ENCODE results near the gene FGR. TPM values are rescaled to one million over a fixed set of nuclear protein-coding genes. Genes with fewer than 3 reads are reported as not detected.

Gene FGR
- total and polyA plus RNA-seq, 2 of the 13 experiments (the other 11 are each of a cell fraction or from before 2014, with no cell fraction given): not detected

DNA sequence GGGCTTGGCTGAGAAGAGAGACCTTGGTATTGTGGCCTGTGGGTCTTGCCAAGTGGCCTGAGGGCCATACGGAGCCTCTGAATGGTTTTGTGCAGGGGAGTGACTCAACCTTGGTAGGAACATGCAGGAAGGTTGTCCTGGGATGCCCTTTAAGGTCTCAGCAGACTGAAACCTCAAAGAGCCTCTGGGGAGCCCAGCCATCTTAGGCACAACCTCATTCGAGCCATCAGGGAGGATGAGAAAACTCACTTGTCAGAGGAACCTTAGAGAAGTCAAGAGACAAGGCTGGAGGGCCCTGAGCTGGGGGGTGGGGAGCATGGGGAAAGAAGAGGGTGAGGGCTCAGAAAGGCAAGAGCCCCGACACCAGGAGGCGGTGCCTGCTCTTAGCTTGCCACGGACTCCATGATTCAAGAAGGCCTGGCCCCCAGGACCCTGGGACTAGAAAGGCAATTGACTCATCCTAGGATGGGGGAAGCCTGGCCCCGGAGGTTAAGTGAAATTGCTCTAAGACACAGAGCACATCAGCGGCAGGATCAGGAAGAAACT, 24.0 kb upstream of the FGR start (continued):
- TF ChIP-seq ZNF24 (IDR thresholded peaks at IDR 0.05) (no peak), ZMYM3 (CRISPR knock-in tag; IDR thresholded peaks at IDR 0.05) (no peak), SP4 (CRISPR knock-in tag; IDR thresholded peaks at IDR 0.05) (no peak), ADNP (CRISPR knock-in tag; IDR thresholded peaks at IDR 0.05) (no peak), ZNF501 (CRISPR knock-in tag; IDR thresholded peaks at IDR 0.05) (0 out of 2 replicates have a peak, but pooled peaks have one; percentile 36), MTA1 (CRISPR knock-in tag; IDR thresholded peaks at IDR 0.05; ENCODE audit: borderline replicate concordance) (0 out of 2 replicates have a peak, but pooled peaks have one; percentile 2), AKAP8 (CRISPR knock-in tag; IDR thresholded peaks at IDR 0.05) (no peak), AHR (CRISPR knock-in tag; IDR thresholded peaks at IDR 0.05) (no peak), POLR2A (IDR thresholded peaks at IDR 0.05; ENCODE audit: insufficient read depth in 1 of 2, low read depth in 2 of 2, low read length in 2 of 2) (no peak), MLLT10 (CRISPR knock-in tag; IDR thresholded peaks at IDR 0.05) (no peak)
- TF ChIP-seq, protein P1, sequence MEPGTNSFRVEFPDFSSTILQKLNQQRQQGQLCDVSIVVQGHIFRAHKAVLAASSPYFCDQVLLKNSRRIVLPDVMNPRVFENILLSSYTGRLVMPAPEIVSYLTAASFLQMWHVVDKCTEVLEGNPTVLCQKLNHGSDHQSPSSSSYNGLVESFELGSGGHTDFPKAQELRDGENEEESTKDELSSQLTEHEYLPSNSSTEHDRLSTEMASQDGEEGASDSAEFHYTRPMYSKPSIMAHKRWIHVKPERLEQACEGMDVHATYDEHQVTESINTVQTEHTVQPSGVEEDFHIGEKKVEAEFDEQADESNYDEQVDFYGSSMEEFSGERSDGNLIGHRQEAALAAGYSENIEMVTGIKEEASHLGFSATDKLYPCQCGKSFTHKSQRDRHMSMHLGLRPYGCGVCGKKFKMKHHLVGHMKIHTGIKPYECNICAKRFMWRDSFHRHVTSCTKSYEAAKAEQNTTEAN (CRISPR knock-in tag; conservative IDR thresholded peaks at IDR 0.05): no peak
- TF ChIP-seq, protein P2, sequence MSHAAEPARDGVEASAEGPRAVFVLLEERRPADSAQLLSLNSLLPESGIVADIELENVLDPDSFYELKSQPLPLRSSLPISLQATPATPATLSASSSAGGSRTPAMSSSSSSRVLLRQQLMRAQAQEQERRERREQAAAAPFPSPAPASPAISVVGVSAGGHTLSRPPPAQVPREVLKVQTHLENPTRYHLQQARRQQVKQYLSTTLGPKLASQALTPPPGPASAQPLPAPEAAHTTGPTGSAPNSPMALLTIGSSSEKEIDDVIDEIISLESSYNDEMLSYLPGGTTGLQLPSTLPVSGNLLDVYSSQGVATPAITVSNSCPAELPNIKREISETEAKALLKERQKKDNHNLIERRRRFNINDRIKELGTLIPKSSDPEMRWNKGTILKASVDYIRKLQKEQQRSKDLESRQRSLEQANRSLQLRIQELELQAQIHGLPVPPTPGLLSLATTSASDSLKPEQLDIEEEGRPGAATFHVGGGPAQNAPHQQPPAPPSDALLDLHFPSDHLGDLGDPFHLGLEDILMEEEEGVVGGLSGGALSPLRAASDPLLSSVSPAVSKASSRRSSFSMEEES (CRISPR knock-in tag; IDR thresholded peaks at IDR 0.05): no peak
- TF ChIP-seq, protein P3, sequence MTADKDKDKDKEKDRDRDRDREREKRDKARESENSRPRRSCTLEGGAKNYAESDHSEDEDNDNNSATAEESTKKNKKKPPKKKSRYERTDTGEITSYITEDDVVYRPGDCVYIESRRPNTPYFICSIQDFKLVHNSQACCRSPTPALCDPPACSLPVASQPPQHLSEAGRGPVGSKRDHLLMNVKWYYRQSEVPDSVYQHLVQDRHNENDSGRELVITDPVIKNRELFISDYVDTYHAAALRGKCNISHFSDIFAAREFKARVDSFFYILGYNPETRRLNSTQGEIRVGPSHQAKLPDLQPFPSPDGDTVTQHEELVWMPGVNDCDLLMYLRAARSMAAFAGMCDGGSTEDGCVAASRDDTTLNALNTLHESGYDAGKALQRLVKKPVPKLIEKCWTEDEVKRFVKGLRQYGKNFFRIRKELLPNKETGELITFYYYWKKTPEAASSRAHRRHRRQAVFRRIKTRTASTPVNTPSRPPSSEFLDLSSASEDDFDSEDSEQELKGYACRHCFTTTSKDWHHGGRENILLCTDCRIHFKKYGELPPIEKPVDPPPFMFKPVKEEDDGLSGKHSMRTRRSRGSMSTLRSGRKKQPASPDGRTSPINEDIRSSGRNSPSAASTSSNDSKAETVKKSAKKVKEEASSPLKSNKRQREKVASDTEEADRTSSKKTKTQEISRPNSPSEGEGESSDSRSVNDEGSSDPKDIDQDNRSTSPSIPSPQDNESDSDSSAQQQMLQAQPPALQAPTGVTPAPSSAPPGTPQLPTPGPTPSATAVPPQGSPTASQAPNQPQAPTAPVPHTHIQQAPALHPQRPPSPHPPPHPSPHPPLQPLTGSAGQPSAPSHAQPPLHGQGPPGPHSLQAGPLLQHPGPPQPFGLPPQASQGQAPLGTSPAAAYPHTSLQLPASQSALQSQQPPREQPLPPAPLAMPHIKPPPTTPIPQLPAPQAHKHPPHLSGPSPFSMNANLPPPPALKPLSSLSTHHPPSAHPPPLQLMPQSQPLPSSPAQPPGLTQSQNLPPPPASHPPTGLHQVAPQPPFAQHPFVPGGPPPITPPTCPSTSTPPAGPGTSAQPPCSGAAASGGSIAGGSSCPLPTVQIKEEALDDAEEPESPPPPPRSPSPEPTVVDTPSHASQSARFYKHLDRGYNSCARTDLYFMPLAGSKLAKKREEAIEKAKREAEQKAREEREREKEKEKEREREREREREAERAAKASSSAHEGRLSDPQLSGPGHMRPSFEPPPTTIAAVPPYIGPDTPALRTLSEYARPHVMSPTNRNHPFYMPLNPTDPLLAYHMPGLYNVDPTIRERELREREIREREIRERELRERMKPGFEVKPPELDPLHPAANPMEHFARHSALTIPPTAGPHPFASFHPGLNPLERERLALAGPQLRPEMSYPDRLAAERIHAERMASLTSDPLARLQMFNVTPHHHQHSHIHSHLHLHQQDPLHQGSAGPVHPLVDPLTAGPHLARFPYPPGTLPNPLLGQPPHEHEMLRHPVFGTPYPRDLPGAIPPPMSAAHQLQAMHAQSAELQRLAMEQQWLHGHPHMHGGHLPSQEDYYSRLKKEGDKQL (CRISPR knock-in tag; IDR thresholded peaks at IDR 0.05; ENCODE audit: low read depth): no peak
- TF ChIP-seq, protein P4, sequence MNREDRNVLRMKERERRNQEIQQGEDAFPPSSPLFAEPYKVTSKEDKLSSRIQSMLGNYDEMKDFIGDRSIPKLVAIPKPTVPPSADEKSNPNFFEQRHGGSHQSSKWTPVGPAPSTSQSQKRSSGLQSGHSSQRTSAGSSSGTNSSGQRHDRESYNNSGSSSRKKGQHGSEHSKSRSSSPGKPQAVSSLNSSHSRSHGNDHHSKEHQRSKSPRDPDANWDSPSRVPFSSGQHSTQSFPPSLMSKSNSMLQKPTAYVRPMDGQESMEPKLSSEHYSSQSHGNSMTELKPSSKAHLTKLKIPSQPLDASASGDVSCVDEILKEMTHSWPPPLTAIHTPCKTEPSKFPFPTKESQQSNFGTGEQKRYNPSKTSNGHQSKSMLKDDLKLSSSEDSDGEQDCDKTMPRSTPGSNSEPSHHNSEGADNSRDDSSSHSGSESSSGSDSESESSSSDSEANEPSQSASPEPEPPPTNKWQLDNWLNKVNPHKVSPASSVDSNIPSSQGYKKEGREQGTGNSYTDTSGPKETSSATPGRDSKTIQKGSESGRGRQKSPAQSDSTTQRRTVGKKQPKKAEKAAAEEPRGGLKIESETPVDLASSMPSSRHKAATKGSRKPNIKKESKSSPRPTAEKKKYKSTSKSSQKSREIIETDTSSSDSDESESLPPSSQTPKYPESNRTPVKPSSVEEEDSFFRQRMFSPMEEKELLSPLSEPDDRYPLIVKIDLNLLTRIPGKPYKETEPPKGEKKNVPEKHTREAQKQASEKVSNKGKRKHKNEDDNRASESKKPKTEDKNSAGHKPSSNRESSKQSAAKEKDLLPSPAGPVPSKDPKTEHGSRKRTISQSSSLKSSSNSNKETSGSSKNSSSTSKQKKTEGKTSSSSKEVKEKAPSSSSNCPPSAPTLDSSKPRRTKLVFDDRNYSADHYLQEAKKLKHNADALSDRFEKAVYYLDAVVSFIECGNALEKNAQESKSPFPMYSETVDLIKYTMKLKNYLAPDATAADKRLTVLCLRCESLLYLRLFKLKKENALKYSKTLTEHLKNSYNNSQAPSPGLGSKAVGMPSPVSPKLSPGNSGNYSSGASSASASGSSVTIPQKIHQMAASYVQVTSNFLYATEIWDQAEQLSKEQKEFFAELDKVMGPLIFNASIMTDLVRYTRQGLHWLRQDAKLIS (CRISPR knock-in tag; IDR thresholded peaks at IDR 0.05): no peak
- TF ChIP-seq, protein P5, sequence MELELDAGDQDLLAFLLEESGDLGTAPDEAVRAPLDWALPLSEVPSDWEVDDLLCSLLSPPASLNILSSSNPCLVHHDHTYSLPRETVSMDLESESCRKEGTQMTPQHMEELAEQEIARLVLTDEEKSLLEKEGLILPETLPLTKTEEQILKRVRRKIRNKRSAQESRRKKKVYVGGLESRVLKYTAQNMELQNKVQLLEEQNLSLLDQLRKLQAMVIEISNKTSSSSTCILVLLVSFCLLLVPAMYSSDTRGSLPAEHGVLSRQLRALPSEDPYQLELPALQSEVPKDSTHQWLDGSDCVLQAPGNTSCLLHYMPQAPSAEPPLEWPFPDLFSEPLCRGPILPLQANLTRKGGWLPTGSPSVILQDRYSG (CRISPR knock-in tag; IDR thresholded peaks at IDR 0.05): no peak
